COLO829 (cell line): Measurements from ENCODE around the gene CRMP1.

ENCODE experiments used
- DNase-seq: peaks from one replicate; pipeline ENCODE4 v3.0.0; 2012; ENCODE audit warnings: low spot score

CRMP1 gene

DNA sequence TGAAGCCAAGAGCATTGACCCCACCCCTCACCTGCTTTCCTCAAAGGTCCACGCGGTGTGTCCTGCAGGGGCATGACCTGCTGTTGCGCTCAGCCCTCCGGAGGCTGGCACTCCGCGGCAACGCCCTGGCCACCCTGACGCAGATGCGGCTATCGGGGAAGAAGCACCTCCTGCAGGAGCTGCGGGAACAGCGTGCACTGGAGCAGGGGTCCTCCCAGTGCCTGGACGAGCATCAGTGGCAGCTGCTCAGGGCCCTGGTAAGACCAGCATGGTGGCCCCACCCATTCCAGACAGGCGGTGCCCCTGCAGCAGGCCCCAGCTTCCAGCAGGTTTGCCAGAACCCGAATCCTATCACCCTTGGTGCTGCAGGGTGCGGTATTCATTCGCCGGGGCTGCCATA is 95.9 kb downstream of the CRMP1 start:
- no peak for DNase-seq

DNA sequence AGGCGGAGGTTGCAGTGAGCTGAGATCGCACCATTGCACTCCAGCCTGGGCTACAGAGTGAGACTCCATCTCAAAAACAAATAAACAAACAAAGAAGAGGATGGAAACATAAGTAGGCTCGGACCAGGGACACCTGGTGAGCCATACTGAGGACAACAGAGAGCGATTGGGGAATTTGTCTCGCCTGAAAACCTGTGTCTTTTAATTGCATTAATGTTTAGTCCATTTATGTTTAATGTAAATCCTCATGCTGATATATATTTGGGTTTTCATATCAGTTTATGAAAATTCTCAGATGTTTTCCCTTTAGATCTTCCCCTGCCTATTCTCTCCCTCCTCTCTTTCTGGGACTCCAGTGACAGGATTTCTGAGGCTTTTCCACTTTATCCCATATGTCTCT is 97.3 kb downstream of the CRMP1 start:
- DNase-seq: no peak

DNA sequence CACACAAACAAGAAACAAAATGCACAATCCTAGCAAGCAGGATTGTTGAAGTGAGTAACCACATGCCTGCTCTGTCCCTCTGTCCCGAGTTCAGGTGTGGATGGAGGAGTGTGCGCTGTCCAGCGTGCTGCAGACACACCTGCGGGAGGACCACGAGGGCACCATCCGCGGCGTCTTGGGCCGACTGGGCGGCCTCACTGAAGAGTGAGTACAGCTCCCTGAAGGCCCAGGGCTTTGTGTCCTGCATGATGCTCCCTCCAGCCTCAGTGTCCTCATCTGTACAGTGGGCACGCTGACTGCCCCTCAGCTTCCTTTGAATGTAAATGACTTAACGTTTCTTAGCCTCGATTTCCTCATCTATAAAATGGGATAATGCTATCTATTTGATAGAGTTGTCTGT is 99.4 kb downstream of the CRMP1 start:
- DNase-seq: no peak

DNA sequence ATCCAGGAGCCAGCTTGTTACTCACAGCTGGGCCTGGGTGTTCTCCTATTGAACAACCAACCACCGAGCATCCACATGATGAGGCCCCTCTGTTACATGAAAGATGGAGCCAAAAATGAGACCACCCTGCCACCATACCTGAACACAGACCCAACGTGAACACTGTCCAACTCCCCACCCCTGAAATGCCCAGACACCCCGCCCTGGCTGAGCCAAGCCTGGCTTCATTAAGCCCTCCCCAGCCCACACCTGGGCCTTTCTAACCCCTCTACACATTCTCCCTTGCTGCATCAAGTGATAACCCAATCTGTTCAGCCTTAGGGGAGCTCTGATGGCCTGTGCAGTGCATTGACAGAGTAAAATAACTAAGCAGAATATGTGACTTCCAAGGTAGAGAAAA is 101.2 kb downstream of the CRMP1 start:
- no peak for DNase-seq

DNA sequence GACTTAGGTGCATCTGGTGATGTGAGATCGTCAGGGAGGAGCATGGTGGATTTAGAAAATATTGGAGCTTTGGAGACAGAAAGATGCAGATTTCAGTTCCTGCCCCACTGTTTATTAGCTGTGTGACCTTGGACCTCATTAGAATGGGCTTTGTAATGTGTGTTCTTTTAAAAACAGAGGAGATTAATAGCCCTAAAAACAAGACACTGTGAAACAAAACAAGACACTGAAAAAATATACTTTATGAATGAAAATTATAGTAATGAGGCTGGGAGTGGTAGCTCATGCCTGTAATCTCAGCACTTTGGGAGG is 102.4 kb downstream of the CRMP1 start:
- no peak for DNase-seq

DNA sequence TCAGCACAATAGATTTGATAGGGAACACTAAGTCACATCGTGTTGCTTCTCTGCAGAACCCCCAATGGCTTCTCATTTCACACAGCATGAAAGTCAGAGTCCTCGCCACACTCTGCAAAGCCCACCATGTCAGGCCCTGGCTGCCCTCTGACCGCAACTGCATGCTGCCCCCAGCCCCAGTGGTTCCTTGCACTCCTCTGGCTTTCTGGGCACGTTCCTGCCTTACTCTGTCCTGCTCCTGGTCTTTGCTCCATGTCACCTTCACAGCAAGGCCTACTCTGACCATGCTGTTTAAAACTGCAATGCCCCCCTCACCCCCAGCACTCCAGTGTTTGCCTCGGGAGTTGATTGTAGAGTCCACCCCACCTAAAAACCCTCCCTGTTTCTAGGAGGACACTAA is 103.7 kb downstream of the CRMP1 start:
- DNase-seq: no peak

DNA sequence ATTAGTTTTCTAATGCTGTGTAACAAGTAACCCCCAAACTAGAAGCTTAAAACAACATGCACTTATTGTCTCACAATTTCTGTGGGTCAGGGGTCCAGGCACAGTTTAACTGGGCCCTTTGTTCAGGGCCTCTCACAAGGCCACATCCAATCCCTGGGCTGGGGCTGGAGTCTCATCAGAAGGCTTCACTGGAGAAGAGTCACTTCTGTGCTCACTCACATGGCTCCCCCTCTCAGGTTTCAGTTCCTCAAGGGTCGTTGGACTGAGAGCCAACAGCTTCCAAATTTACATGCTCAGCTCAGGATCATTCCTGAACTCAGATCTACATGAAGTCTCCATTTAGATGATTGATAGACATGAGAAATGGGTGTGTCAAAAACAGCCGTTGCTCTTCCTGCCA is 104.7 kb downstream of the CRMP1 start:
- no peak for DNase-seq

DNA sequence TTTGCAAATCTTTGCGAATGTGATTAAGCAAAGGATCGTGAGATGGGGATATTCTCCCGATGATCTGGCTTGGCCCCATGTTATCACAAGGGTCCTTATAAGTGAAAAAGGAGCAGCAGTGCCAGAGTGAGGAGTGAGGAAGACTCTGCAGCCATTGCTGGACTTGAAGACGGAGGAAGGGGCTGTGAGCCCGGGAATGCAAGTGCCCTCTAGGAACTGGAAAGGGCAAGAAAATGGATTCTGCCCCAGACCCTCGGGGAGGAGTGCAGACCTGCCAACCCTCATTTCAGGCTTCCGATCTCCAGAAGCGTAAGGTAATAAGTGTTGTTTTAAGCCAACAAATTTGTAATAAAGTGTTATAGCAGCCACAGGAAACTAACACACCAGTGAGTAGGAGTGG is 105.6 kb downstream of the CRMP1 start:
- DNase-seq: no peak

DNA sequence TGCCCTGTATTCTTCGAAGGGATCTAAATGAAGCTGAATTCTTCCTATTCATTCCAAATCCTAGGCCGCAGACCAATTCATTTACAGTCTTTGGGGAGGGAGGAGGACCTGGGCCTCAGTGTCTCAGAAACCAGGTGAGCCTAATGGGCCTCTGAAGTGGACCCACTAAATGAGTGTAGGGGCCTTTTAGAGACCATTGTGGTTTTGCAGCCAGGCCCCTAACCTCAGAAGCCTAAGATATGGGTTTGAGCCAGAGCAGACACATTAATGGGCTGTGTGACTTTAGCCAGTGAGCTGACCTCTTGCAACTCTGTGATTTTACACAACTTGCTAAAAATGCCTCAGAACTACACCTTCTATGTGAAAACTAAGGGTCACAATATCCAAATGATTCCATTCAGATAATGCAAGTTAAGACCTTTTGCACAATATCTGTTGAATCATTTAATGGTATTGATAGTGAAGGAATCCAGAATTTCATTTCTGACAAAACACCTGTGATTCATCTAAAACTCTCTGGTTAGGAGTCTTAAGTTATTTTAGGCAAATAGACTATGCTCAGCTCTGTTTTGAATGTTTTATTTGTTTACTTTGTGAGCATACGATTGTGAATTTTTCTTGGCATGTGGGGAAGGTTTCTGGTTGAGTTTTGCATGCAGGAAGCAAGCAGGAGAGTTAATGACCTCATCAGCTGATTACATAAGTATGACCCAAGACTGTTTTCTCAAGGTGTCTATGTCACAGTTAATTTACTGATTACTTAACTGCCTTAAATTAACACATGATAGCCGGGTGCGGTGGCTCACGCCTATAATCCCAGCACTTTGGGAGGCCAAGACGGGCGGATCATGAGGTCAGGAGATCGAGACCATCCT is 106.8 kb downstream of the CRMP1 start:
- DNase-seq: no peak

DNA sequence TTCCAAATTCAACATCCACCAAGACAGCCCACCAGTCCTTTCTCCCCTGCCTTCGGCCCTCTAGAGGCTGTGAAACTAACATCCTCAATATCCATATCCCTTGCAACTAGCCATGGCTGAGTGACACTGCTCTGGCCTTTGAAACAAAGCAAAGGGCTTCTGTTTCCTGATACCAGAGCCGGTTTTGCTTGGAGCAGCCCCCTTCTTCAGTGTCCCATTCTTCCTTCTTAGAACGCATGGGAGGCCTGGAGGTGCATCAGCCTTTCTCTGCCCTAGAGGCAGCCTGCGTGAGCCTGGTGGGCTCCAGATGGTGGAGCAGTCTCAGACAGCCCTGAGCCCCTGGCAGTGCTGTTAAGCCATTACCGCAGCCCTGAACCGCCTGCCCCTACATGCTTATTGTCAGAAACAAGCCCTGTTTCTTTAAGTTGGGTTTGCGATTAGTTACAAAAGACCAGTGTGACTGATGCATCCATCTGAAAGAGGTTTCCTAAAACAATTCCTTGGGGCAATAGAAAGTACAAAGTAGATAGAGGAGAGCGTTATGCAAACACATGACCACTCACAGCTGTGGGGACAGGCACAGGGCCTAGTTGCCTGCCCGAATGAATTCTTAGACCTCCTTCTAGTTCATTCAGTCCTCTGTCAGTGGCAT is 107.8 kb downstream of the CRMP1 start:
- no peak for DNase-seq

DNA sequence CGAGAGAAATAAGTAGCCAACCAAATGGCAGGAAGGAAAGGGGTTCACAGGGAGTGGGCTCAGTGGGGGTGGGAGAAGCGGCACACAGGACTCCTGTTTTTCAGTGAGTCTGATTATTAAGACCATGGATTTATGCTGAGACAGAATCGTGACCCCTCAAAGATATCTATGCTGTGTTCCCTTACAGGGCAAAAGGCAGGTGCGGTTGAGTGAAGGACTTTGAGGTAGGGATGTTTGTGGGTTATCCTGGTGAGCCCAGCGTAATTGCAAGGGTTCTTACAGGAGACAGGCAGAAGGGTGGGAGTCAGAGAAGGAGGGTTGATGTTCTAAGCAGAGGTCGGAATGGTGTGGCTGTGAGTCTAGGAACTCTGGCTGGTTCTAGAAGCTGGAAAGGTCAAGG is 108.9 kb downstream of the CRMP1 start:
- no peak for DNase-seq

DNA sequence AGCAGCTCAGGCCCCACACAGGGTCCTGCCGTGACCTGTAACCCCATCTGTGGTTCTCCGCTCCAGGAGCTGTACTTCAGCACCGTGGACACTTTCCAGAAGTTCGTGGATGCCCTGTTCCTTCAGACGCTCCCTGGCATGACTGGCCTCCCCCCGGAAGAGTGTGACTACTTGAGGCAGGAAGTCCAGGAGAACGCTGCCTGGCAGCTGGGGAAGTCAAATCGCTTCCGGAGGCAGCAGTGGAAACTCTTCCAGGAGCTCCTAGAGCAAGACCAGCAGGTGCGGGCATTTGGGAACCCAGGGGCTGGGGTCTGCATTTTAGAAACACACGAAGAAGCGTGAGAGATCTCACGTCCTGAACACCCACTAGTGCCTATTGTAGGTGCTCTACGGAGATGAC is 109.4 kb downstream of the CRMP1 start:
- no peak for DNase-seq

DNA sequence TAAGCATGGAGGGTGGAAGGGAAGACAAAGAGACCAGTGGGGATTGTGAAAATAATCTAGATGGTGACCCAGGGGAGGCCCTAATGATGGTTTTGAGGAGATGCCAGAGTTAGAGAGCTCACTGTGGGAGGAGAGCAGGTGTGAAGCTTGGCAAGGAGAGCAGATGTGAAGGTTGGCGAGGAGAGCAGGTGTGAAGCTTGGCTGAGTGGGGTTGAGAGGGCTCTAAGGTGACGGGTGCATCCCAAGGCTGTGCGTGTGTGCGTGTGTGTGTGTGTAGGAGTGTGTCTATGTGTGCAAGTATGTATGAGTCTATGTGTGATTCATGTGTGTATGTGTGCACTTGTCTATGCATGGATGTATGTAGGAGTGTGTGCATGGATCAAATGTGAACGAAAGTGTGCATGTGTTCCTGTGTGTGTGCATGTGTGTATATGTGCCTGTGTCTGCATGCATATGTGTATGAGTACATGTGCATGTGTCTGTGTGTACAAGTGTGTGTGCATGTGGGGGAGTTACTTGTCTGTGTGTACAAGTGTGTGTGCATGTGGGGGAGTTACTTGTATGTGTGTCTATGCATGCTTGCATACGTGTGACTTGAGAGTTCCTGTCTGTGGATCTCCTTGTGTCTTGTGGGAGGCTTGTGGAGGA is 109.9 kb downstream of the CRMP1 start:
- no peak for DNase-seq

DNA sequence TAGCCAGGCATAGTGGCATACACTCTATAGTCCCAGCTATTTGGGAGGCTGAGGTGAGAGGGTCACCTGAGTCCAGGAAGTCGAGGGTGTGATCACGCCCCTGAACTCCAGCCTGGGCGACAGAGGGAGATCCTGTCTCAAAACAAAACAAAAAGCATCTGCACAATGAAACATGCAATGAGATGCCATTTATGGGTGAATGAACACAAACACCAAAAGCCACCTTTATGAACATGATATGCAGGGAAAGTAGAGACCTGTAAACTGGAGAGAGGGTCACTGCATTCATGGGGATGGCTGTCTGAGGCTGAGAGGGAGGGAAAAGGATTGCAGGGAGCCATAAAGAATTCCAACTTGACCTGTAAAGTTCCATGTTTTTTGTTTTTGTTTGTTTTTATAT is 111.2 kb downstream of the CRMP1 start:
- no peak for DNase-seq

DNA sequence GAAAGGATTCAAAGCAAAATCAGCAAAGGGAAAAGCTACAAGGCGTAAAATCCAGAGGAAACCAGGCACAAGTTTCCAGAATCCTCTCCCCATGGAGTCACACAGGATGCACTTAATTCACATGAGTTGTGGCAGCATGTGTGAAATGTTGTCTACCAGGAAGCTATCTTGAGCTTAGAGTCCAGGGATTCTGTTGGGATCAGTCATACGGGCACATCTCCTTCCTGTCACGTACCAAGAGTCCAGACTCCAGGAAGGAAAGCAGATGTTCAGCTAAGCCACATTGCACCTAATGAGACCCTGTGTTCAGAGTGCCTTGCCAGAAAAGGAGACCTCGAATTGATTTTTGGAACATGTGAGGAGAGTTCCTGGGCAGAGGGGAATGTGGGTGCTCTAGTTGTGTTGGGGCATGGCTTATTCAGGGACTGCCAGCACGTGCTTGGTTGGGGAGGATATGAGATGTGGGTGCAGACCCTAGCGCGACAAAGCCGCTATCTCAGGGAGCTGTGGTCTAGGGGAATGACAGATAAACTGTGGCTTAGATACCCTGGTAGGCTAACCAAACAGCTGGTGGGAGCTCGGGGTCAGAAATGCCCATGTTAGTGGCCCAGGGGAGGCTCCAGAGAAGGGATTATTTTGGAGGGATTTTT is 111.9 kb downstream of the CRMP1 start:
- no peak for DNase-seq

DNA sequence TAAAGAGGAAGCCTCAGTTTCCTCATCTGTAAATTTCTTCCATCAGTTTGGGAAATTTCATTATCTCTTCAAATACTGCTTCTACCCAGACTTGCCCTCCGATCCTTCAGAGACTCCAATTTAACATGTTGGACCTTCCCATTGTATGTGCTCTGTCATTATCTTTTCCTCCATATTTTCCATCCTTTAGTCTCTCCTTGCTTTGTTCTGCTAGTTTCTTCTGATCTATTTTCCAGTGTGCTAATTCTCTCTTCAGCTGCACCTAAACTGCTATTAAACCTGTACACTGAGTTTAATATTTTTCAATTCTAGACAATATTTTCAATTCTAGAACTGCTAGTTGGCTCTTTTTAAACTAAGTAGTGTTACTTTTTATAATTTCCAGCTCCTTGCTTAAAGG is 116.4 kb downstream of the CRMP1 start:
- no peak for DNase-seq

DNA sequence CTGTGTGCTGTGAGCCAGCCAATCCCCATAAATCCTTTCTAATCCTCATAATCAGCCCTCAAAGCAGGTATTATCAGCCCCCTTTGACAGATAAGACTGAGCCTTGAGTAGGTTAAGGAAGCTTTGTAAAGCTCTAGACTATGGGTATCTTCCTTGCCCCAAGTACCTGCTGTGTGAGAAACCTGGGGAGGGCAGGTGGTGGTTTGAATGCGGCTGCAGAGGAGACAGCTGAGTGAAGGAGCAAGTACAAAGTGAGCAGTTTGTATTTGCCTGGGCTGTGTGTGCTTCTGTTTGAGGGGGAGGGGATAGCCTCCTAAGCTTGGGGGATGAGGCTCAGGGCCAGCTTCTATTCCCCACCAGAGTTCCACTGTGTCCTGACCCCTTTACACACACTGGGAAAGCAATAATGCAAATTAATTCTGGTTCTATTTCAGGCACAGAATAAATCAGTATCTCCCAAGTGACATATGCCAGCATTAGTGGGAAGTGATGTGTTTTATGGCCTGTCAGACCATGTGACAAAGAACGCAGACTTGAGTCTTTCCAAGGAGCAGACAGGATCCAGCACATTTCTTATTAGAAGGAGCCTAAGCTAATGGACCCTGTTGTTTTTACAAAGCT is 118.4 kb downstream of the CRMP1 start:
- DNase-seq: no peak

DNA sequence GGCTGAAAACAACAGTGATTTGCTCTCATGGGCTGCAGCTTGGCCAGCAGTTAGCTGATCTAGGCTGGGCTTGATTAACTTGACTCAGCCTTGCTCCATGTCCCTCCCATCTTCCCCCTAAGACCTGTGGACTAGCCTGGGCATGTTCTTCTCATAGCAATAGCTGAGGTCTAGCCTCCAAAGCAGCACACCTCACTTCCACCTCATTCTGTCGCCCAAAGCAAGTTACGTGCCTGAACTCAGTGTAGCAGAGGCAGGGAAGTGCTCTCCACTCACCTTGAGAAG is 119.7 kb downstream of the CRMP1 start:
- no peak for DNase-seq

DNA sequence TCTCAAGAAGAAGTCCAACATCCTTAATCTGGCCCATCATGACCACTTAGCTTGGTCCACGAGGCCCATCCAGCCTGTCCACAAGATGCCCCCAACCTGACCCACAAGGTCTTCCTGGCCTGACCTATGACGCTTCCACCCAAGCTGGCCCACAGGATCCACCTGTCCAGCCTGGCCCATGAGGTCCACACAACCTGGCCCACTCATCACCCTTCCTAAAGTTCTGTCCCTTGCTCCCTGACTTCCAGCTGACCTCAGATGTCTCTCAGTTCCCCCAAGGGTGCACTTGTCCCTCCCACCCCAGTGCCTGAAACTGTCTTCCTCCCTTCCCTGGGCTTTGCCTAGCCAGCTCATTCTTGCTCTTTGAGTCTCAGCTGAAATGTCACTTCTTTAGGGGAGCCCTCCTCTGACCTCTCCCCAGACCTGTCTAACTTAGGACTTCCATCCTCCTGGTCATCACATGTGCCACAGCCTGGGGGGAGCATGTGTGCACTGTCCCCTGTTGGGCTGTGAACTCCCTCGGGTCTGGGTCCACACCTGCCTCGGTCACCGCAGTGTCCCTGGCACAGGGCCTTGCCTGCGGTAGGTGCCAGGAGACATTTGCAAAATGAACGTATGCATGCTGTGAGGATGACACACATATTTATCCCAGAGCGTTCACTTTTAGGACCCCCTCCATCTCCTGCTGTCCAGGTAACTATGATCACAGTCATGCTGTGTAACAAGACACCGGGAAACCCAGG is 120.2 kb downstream of the CRMP1 start:
- DNase-seq: no peak
